Stimulated activated naive CD4-positive, alpha-beta T cell treated with Interleukin-2 at 50 U/mL for 16 hours (primary cell): ENCODE results near the gene SEPTIN7.
"Not testable (repeated sequence)": the region's sequence is repeated elsewhere in the genome, so short reads cannot be mapped to it uniquely, and the experiment has no call there.

ENCODE experiments used
- DNase-seq: peaks from one replicate; lab custom pipeline; 2025; lab: John Stamatoyannopoulos, UW

SEPTIN7 gene

DNA sequence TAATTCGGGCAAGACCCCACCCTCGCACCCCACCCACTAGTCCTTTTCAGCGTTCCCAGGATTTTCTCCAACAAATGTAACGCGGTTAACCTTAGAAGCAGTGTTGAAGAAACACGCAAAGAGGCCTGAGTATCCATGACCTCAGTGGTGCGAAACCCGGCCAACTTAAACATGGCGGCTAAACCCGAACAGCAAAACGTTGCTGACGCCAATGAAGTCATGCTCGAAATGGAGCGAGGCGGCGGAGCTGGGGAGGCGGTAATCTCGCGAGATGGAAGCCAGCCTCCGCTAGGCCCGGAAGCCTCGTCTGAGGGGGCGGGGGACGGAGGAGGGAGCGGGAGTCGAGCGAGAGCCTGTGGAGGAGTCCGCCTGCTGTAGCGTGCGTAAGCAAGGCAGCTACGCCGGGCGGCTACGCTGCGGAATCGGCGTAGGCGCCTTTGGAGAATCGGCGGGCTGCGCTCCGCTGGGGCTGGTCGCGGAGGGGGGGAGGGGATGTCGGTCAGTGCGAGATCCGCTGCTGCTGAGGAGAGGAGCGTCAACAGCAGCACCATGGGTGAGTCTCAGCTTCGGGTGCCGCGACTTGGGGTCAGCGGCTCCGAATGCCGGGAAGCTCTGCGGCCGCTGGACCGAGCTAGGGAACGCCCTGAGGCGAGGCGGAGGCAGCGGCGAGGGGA, at the start of gene SEPTIN7:
Gene SEPTIN7, plus strand, starts transcription at position 340 of the 674 bp plus-strand sequence. Its CDS starts 153 bp downstream, at position 493.
- peak; percentile 99 for DNase-seq

DNA sequence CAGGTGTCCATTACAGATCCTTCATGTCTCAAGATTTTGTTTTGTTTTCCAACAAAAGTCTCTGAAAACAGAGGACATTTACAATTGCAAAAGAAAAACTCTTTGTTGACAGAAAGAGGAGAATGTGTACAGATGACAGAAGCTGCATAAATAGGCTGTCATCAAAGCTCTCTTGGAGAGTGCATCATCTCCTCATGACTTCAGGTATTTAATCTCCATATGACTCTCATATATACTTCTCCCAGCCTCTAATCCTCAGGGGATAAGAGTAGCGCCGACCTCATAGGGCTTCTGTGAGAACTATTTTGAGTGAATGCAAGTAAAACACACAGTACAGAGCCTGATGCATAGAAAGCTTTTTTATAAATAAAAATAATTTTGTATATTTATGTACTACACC, 48.1 kb upstream of the SEPTIN7 start:
- no peak for DNase-seq

- no peak for DNase-seq
Observed at GRCh38 chr7:35753761-35754603, 46.9 kb upstream of the SEPTIN7 start.

- no peak for DNase-seq
Observed at GRCh38 chr7:35754741-35755140, 46.1 kb upstream of the SEPTIN7 start.

DNA sequence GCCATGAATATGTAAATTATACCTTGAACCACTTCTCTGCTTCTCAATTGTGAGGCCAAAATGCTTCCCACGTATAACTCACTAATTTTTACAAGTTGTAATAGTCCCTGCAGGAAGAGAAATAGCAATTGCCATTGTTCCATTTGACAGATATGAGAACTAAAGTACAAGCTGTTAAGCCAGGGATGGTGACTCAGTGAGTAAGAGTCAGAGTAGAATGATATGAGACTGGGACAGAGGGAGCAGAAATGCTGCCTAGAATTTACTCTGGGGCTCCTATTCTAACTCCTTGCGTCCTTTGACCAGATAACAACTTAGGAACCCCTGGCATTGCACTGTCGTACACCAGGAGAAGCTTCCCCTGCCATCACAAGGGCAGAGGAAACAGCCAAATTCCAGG, 45.1 kb upstream of the SEPTIN7 start:
- DNase-seq, result no peak

DNA sequence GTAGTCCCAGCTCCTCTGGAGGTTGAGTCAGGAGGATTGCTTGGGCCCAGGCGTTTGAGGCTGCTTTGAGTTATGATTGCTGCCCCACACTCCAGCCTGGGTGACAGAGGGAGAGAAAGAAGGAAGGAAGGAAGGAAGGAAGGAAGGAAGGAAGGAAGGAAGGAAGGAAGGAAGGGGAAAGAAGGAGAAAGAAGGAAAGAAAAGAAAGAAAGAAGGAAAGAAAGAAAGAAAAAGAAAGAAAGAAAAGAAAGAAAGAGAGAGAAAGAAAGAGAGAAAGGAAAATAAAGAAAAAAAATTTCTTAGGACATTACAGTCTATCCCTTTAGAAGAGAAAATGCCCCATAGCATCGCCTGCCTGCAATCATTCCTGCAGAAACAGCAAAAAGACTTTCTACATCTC, 44.4 kb upstream of the SEPTIN7 start:
- DNase-seq, result not testable (repeated sequence)

GRCh38 chr7:35757574-35757973, 43.3 kb upstream of the SEPTIN7 start:
- no peak for DNase-seq

DNA sequence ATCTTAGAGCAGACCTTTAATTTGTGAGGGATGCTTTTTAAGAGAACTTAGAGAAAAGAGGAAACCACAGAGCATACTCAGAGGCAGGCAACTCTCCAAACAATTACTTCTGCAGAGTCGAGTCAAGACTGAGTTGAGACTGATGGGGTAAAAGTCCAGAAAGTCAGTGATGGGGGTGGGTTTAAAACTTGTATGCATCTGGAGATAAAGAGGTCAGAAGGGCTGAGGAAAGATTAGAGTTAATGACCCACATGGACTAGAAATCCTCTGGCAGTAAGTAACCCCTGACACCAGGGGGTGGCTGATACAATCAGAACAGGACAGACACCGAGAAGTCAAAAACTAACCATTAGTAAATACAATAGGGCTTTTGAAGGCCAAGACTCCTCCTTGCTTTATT, 42.4 kb upstream of the SEPTIN7 start:
- no peak for DNase-seq

GRCh38 chr7:35760143-35760745, 40.6 kb upstream of the SEPTIN7 start:
- DNase-seq, result no peak

DNA sequence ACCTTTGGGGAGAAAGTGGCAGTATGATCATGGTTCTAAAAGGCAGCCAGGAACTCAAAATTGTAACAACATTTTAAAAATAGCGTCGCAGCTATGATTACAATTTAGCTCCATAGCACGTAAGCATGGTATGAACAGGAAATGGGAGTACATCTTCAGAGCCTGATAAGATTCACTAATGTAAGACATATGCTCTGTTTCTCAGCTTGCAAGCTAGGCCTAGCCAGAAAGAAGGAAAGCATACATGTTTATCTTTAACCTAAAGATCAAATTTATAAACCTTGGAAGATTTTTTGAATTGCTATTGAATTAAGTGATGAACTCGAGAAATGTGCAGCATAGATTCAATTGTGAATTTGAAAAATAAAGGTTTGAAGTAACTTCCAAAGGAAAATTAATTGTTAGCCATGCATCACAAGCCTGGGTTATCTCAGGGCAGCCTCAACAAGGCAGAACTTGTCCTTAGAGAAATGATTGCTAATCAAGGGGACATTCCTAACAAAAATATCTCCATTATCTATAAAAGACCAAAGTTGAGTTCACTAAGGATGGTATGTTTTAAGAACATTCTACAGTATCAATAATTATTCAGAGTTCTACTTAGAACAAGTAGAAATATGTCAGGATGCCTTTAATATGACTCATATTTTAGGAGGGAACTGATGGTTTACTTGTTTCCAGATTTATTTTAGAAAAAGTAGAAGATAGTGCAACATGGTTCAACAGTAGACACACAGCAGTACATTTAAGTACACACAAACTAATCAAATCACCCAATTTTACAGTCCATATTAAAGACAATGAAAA, 38.8 kb upstream of the SEPTIN7 start:
- DNase-seq, result no peak

DNA sequence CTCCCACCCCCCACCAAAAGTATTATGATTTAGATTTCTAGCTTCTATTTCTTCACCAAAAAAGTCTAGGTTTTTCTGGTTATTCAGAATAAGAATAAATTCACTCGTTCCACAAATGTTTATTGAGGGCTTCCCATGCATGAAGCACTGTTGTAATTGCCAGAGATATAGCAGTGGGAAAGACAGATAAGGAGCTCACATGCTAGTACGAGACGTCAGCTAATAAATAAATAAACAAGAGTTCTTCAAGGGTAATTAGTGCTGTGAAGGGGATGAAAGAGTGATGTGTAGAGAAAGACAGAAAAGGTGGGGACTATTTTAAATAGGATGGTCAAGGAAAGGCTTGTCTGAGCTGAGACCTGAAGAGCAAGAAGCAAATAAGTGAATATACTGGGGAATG, 38.1 kb upstream of the SEPTIN7 start:
- DNase-seq, result no peak

DNA sequence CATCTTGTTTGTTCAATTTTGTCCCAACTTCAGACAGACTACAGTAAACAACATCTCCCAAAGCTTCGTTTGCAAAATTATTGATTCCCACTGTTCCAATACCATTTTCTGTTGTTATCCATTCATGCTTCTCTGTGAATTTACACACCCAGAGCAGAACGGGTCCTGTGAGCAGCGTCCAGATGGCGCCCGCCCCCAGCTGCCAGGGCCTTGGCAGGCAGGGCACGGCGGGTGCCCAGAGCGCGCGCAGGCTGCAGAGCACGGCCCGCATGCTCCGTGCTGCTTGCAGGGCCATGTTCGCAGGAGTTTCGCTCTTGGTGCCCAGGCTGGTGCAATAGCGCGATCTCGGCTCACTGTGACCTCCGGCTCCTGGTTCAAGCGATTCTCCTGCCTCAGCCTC, 32.5 kb upstream of the SEPTIN7 start:
- DNase-seq, result no peak

- DNase-seq, result no peak
Observed at GRCh38 chr7:35771776-35772175, 29.1 kb upstream of the SEPTIN7 start.

DNA sequence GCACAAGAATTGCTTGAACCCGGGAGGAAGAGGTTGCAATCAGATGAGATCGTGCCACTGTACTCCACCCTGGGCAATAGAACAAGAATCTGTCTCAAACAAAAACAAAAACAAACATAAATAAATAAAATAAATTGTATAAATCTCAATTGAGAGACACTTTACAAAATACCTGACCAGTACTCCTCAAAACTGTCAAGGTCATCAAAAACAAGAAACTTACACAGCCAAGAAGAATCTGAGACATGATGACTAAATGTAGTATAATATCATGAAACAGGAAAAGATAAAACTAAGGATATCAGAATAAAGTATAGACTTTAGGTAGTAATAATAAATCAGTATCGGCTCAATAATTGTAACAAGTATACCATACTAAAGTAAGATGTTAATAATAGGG, 26.9 kb upstream of the SEPTIN7 start:
- no peak for DNase-seq

- DNase-seq, result no peak
Observed at GRCh38 chr7:35776686-35777085, 24.2 kb upstream of the SEPTIN7 start.

DNA sequence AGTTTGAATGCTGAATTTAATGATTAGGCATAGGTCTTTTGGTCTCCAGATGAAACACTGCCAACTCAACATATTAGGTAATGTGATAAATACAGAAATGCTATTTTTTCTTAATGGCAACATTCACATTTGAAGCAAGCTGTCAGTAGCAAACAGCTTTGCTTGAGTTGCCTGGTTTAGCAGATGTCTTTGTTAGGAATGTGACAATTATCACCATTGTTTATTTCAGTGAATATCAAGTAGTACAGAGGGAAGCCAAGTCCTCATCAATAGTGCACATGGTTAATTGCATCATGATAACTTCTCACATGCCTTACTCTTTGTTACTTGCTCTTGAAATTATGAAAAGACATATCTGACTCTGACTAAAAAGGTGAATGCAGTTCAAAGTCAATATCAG, 23.7 kb upstream of the SEPTIN7 start:
- DNase-seq, result no peak

DNA sequence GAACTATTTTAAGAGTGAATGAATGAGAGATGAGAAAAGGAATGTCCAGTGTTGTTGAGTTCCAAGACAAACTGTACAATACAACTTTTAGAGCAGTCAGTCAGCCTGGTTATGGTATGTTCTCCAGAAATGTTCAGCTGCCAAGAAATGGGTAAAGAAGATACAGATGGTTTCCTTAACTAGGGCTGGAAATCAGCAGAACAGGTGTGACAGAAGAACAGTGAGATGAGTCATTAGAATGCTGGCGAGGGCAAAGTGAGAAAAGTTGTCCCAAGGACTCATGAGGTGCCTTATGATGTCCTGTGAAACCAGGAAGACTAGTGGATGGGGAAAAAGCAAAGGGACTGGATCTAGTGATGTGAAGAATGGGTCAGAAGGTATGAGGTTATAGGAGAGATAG, 20.8 kb upstream of the SEPTIN7 start:
- DNase-seq, result no peak

DNA sequence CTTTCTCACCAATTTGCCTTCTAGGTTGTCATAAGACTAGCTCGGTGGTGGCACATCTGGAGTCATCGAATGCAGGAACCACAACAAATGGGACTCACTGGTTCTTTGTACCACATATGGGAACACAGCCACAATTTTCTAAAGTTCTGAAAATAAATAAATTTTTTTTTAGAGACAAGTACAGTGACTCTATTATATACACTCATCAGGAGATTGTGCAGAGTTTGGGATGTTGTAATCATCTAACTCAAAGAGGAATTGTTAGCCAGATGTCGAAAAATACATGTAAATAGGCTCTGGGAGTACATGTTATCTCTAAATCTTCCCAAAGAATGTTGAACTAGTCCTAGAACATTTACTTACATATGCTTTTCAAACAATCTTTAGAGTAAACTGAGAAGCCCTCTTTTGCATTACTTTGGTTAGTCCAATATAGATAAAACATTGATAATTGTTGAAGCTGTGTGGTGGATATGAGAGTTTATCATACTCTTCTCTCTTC, 19.6 kb upstream of the SEPTIN7 start:
- no peak for DNase-seq

- no peak for DNase-seq
Observed at GRCh38 chr7:35781767-35782515, 18.9 kb upstream of the SEPTIN7 start.

DNA sequence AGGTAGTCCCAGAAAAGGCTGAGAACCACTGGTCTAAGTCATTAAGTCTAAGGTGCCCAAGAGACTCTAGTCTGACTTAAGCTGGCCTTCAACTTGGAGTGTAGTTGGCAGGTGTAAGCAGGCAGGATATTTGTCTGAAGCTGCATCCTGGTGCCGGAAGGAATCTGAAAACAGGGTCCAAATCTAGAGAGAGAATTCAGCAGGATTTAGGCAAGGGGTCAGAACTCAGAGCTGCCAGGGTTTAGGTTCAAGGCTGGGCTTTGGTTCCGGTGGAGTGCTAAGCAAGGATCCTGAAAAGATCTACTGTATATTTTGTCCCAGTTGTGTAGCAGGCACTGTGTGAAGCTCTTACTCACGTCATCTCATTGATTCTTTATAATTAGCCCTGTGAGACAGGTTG, 16.5 kb upstream of the SEPTIN7 start:
- DNase-seq, result no peak

GRCh38 chr7:35785250-35785649, 15.6 kb upstream of the SEPTIN7 start:
- no peak for DNase-seq
